H1 (cell line): ENCODE measurements around the gene INSIG1. TPM values are rescaled to one million over a fixed set of nuclear protein-coding genes. Genes with fewer than 3 reads are reported as not detected.

ENCODE experiments used
- CTCF ChIA-PET: fragments of 300-600 bp; sonication (Branson Sonifier 250); formaldehyde crosslinking; loops from one replicate; lab custom pipeline; 2021; ENCODE audit not compliant: partially characterized antibody; lab: Charles Lee
- POLR2A ChIA-PET: fragments of 300-600 bp; sonication (Branson Sonifier 250); formaldehyde crosslinking; loops from one replicate; lab custom pipeline; 2021; ENCODE audit warnings: inconsistent platforms; ENCODE audit not compliant: partially characterized antibody; lab: Charles Lee
- DNase-seq, 2 experiments: peaks; one replicate each; pipeline versions ENCODE4 v3.0.0 to v3.0.0-alpha.2; 2010 to 2022; ENCODE audit warnings: low spot score in 2 of 2, low read depth in 1 of 2, mixed read lengths in 1 of 2
- FAIRE-seq: peaks from 2 replicates; lab custom pipeline; 2011; peaks lifted over from hg19 to GRCh38; lab: Jason Lieb, UNC
- H2AFZ ChIP-seq: 2 replicates; pipeline ENCODE4 v1.8.1; 2012; ENCODE audit warnings: low read length, inconsistent platforms
- H2AK5ac ChIP-seq: 2 replicates; pipeline ENCODE4 v1.6.1; 2013; ENCODE audit warnings: low read depth, low read length
- H2BK120ac ChIP-seq: replicated peaks from 2 replicates; pipeline ENCODE3; 2013; ENCODE audit warnings: low read depth, low read length, inconsistent platforms
- H2BK12ac ChIP-seq: 2 replicates; pipeline ENCODE4 v1.6.1; 2013; ENCODE audit warnings: low read depth, low read length
- H2BK15ac ChIP-seq: 2 replicates; pipeline ENCODE4 v1.6.1; 2013; ENCODE audit warnings: low read length
- H2BK20ac ChIP-seq: 2 replicates; pipeline ENCODE4 v1.6.1; 2013; ENCODE audit warnings: low read length
- H2BK5ac ChIP-seq: 2 replicates; pipeline ENCODE4 v1.6.1; 2013; ENCODE audit warnings: low read depth, low read length
- H3K14ac ChIP-seq: 2 replicates; pipeline ENCODE4 v1.6.1; 2013; ENCODE audit warnings: inconsistent platforms; ENCODE audit not compliant: insufficient read length
- H3K18ac ChIP-seq: 2 replicates; pipeline ENCODE4 v1.6.1; 2013; ENCODE audit warnings: low read length; ENCODE audit errors: extremely low read depth
- H3K23ac ChIP-seq: 2 replicates; pipeline ENCODE4 v1.6.1; 2013; ENCODE audit warnings: inconsistent platforms; ENCODE audit not compliant: insufficient read length
- H3K23me2 ChIP-seq: 2 replicates; pipeline ENCODE4 v1.6.1; 2013; ENCODE audit warnings: low read depth, low read length
- H3K27ac ChIP-seq: 2 replicates; pipeline ENCODE4 v1.6.1; 2011; ENCODE audit warnings: low read depth, low read length, inconsistent platforms
- H3K27me3 ChIP-seq, 4 experiments: replicated peaks in 1 of 4; 1 replicate in 1 of 4; 2 replicates in 3 of 4; pipeline versions ENCODE4 v1.6.1 to v1.8.1; 2011 to 2013; ENCODE audit warnings: low read length in 3 of 4, mild to moderate bottlenecking in 3 of 4, inconsistent platforms in 2 of 4, mixed read lengths in 2 of 4, moderate library complexity in 1 of 4; ENCODE audit not compliant: control insufficient read depth in 3 of 4, insufficient read depth in 3 of 4; ENCODE audit errors: extremely low read depth in 1 of 4
- H3K36me3 ChIP-seq, 4 experiments: 2 replicates each; pipeline versions ENCODE4 v1.6.1 to v1.8.1; 2011 to 2013; ENCODE audit warnings: mild to moderate bottlenecking in 4 of 4, low read length in 3 of 4, moderate library complexity in 2 of 4, control low read depth in 1 of 4, inconsistent platforms in 1 of 4; ENCODE audit not compliant: insufficient read depth in 4 of 4, control insufficient read depth in 2 of 4
- H3K4ac ChIP-seq: replicated peaks from 2 replicates; pipeline ENCODE3; 2013; ENCODE audit warnings: low read length, low read depth, mixed read lengths, inconsistent platforms; ENCODE audit not compliant: insufficient read length
- H3K4me1 ChIP-seq, 4 experiments: replicated peaks in 1 of 4; 1 replicate in 1 of 4; 2 replicates in 3 of 4; pipeline versions ENCODE4 v1.6.1 to v1.8.1; 2011 to 2013; ENCODE audit warnings: low read length in 3 of 4, inconsistent platforms in 2 of 4, mixed read lengths in 1 of 4; ENCODE audit not compliant: insufficient read depth in 4 of 4, control insufficient read depth in 3 of 4
- H3K4me2 ChIP-seq, 2 experiments: 2 replicates each; pipeline versions ENCODE4 v1.6.1 to v1.8.1; 2011 to 2013; ENCODE audit warnings: low read depth in 2 of 2, low read length in 2 of 2, control low read depth in 1 of 2, inconsistent platforms in 1 of 2, mild to moderate bottlenecking in 1 of 2; ENCODE audit not compliant: insufficient read depth in 1 of 2
- H3K4me3 ChIP-seq, 4 experiments: fragments of 200-600, 300-600 bp in 1 of 4; sonication (generic), shearing (Covaris generic), sonication (Bioruptor Twin) in 1 of 4; 2 replicates each; pipeline versions ENCODE4 v1.5.1 to v1.8.1; 2011 to 2016; ENCODE audit warnings: low read length in 4 of 4, low read depth in 3 of 4, control low read depth in 2 of 4, inconsistent platforms in 2 of 4, mild to moderate bottlenecking in 2 of 4, mixed read lengths in 1 of 4, moderate library complexity in 1 of 4; ENCODE audit not compliant: insufficient read depth in 2 of 4; ENCODE audit errors: extremely low read depth in 1 of 4
- H3K56ac ChIP-seq: replicated peaks from 2 replicates; pipeline ENCODE3; 2013; ENCODE audit warnings: low read depth, mild to moderate bottlenecking, mixed read lengths, low read length, inconsistent platforms; ENCODE audit not compliant: insufficient read length
- H3K79me1 ChIP-seq: 2 replicates; pipeline ENCODE4 v1.6.1; 2013; ENCODE audit warnings: low read depth, low read length, control low read depth
- H3K79me2 ChIP-seq, 2 experiments: 2 replicates each; pipeline versions ENCODE4 v1.6.1 to v1.8.1; 2012 to 2013; ENCODE audit warnings: low read length in 2 of 2, mild to moderate bottlenecking in 2 of 2, inconsistent platforms in 1 of 2; ENCODE audit not compliant: insufficient read depth in 2 of 2, control insufficient read depth in 1 of 2
- H3K9ac ChIP-seq, 4 experiments: replicated peaks in 1 of 4; 1 replicate in 1 of 4; 2 replicates in 3 of 4; pipeline versions ENCODE4 v1.6.1 to v1.8.1; 2011 to 2013; ENCODE audit warnings: low read depth in 3 of 4, low read length in 3 of 4, control low read depth in 2 of 4, mild to moderate bottlenecking in 2 of 4, moderate library complexity in 2 of 4, inconsistent platforms in 1 of 4; ENCODE audit errors: extremely low read depth in 1 of 4
- H3K9me3 ChIP-seq, 2 experiments: 2 replicates each; pipeline versions ENCODE4 v1.6.1 to v1.8.1; 2012 to 2013; ENCODE audit warnings: mild to moderate bottlenecking in 2 of 2, moderate library complexity in 2 of 2, control low read depth in 1 of 2, inconsistent platforms in 1 of 2, low read depth in 1 of 2, low read length in 1 of 2, mixed read lengths in 1 of 2; ENCODE audit not compliant: insufficient read depth in 2 of 2
- H4K20me1 ChIP-seq, 2 experiments: replicated peaks in 1 of 2; 2 replicates each; pipeline versions ENCODE3 to v1.8.1; 2011 to 2013; ENCODE audit warnings: inconsistent platforms in 2 of 2, low read length in 2 of 2, mild to moderate bottlenecking in 1 of 2; ENCODE audit not compliant: insufficient read depth in 2 of 2, control insufficient read depth in 1 of 2
- H4K5ac ChIP-seq: 2 replicates; pipeline ENCODE4 v1.6.1; 2013; ENCODE audit warnings: low read length, low read depth, mixed read lengths, inconsistent platforms; ENCODE audit not compliant: insufficient read length
- H4K8ac ChIP-seq: 2 replicates; pipeline ENCODE4 v1.8.0; 2013; ENCODE audit warnings: mild to moderate bottlenecking, moderate library complexity, low read length, inconsistent platforms; ENCODE audit not compliant: insufficient read depth; ENCODE audit errors: extremely low read depth
- H4K91ac ChIP-seq: replicated peaks from 2 replicates; pipeline ENCODE3; 2013; ENCODE audit warnings: low read length, mixed read lengths, inconsistent platforms; ENCODE audit not compliant: insufficient read length
- CBX8 ChIP-seq: fragments of 300-800, 300-1000 bp; sonication (generic); IDR thresholded peaks from 2 replicates; pipeline ENCODE4 v1.7.1; 2016; ENCODE audit warnings: low read depth, low read length, borderline replicate concordance
- HDAC2 ChIP-seq, 2 experiments: fragments of 300-600 bp in 1 of 2; sonication (generic) in 1 of 2; IDR thresholded peaks; 2 replicates each; pipeline ENCODE4 v1.6.1; 2011 to 2012; ENCODE audit warnings: low read depth in 2 of 2, low read length in 2 of 2, mild to moderate bottlenecking in 2 of 2, moderate library complexity in 2 of 2, borderline replicate concordance in 1 of 2, inconsistent platforms in 1 of 2
- HDAC6 ChIP-seq: IDR thresholded peaks from one replicate; pipeline ENCODE4 v1.7.1; 2012; ENCODE audit warnings: low read depth, mild to moderate bottlenecking, inconsistent platforms, low read length, moderate library complexity
- PHF8 ChIP-seq: fragments of 200-600 bp; sonication (generic); conservative IDR thresholded peaks from 2 replicates; pipeline ENCODE4 v1.7.1; 2012; ENCODE audit warnings: low read depth, mild to moderate bottlenecking, inconsistent platforms, low read length, moderate library complexity
- POLR2A ChIP-seq, 2 experiments: IDR thresholded peaks; 1 replicate in 1 of 2; 2 replicates in 1 of 2; pipeline ENCODE4 v1.6.1; 2011; ENCODE audit warnings: low read depth in 2 of 2, low read length in 2 of 2, mild to moderate bottlenecking in 2 of 2; ENCODE audit errors: control extremely low read depth in 1 of 2
- SUZ12 ChIP-seq: fragments of 200-600 bp; sonication (generic); IDR thresholded peaks from 2 replicates; pipeline ENCODE4 v1.6.1; 2012; ENCODE audit warnings: mild to moderate bottlenecking, inconsistent platforms, low read length, moderate library complexity, mixed read lengths
- WGBS, 2 experiments: shearing (Covaris generic) in 1 of 2; methylation state at CpG; one replicate each; pipeline versions ENCODE4 v1.1.6 to v1.1.7; 2013 to 2015; ENCODE audit warnings: low lambda C conversion rate in 2 of 2, mixed read lengths in 2 of 2, inconsistent platforms in 1 of 2, low coverage in 1 of 2, missing lambda C conversion rate in 1 of 2; ENCODE audit not compliant: insufficient replicate concordance in 2 of 2, insufficient coverage in 1 of 2, insufficient read length in 1 of 2; ENCODE audit errors: extremely low coverage in 1 of 2, missing lambda C conversion rate in 1 of 2; 5-methylcytosine and 5-hydroxymethylcytosine counted together
- polyA plus RNA-seq, 7 experiments: library from polyadenylated mRNA; depleted of rRNA in 3 of 7; stranded (reverse) in 5 of 7; unstranded in 2 of 7; fragments of >200 nt in 5 of 7; fragments of 200-250 nt in 2 of 7; gene quantifications; 1 replicate in 5 of 7; 2 replicates in 1 of 7; 4 replicates in 1 of 7; pipeline versions ENCODE4 v1.2.1 to v1.2.3, GENCODE V29; 2011 to 2013; ENCODE audit warnings: missing spikeins in 2 of 7, mixed read lengths in 2 of 7
- total RNA-seq: library from RNA; stranded (reverse); fragmentation: NEBNext Ultra II Directional; extraction: Animal tissue kit (Norgen Biotek cat#: 25700); gene quantifications from 2 replicates; pipeline ENCODE4 v1.2.1, GENCODE V29; 2021
- TF ChIP-seq, protein P1 (sequence below): IDR thresholded peaks from 2 replicates; pipeline ENCODE4 v1.6.1; 2012; ENCODE audit warnings: inconsistent platforms

INSIG1 gene
- total and polyA plus RNA-seq, 2 of the 8 experiments (the other 6 are each of a cell fraction or from before 2014, with no cell fraction given) = 40.0 to 58.4 TPM

GRCh38 chr7:155296788-155297516, 726 bp upstream of the INSIG1 start:
- Histone ChIP-seq H3K9me3 (no peaks in the 10 kb centered on the region), H4K91ac (peak overlapping the region; percentile 7), H2BK12ac (peak overlapping the region; percentile 92; the same call in 1 of the 2 replicates), H3K14ac (no peak overlapping the region), H3K4me1 (peaks cover 7 to 23% (median 14%) of the 10 kb centered on the region in 4 experiments; a peak in 6 of 7 replicates), H2AK5ac (peak overlapping the region; percentile 66; the same call in 1 of the 2 replicates), H2BK120ac (peak overlapping the region; percentile 81), H3K9ac (peak overlapping the region; percentile 37 to 73 (median 66); a peak in 6 of 7 replicates), H2BK15ac (peak overlapping the region; percentile 55; the same call in 1 of the 2 replicates), H3K56ac (peak overlapping the region; percentile 79), H3K23ac (no peak overlapping the region), H3K27ac (peak overlapping the region; percentile 76; the same call in 1 of the 2 replicates), H3K4me2 (peak overlapping the region; percentile 86 to 95), H2BK5ac (peak overlapping the region; percentile 93), H3K27me3 (no peaks in the 10 kb centered on the region), H3K4me3 (peak overlapping the region; percentile 43 to 75 (median 50)), H4K5ac (peak overlapping the region; percentile 50), H2BK20ac (peak overlapping the region; percentile 82; the same call in 1 of the 2 replicates), H4K20me1 (peaks cover 14 to 20% of the 10 kb centered on the region in 2 experiments), H2AFZ (no peak overlapping the region), H3K79me1 (peaks cover 7% of the 10 kb centered on the region; the same call in 1 of the 2 replicates), H3K23me2 (peaks cover 12% of the 10 kb centered on the region), H3K4ac (peak overlapping the region; percentile 89), H3K79me2 (peaks cover 14 to 34% of the 10 kb centered on the region in 2 experiments), H3K18ac (peak overlapping the region; percentile 94), H3K36me3 (peaks cover 0 to 19% (median 1%) of the 10 kb centered on the region in 4 experiments; a peak in 3 of 8 replicates), H4K8ac (peak overlapping the region; percentile 96)
- 8% methylated on average over 45 of the region's 57 CpGs; no CpG with 5 or more reads in 1 of the 2 experiments for WGBS, 2 experiments
- FAIRE-seq (no peak), DNase-seq (peak in 1 of 2 experiments; percentile 70)
- CTCF ChIA-PET = interaction anchor here (0.6 to 2.3 kb wide), 8 partner anchors 12 to 383 kb away, joined by 3 to 8 read pairs (median 4); no protein-coding TSS in a partner anchor
- POLR2A ChIA-PET = interaction anchor here (1.0 to 2.2 kb wide), 8 partner anchors 8 to 287 kb away, joined by 3 to 7 read pairs (median 3); no protein-coding TSS in a partner anchor
- TF ChIP-seq SUZ12 = peak; percentile 38; the same call in 1 of the 2 replicates
- no peak for TF ChIP-seq CBX8
- TF ChIP-seq POLR2A (IDR thresholded peaks at IDR 0.05; ENCODE audit: control extremely low read depth in 1 of 2, low read depth in 2 of 2, low read length in 2 of 2) = peak in 1 of 2 experiments; percentile 64; a peak in 1 of 3 replicates
- no peak for TF ChIP-seq HDAC2 (IDR thresholded peaks at IDR 0.05; ENCODE audit: borderline replicate concordance in 1 of 2, low read depth in 2 of 2, low read length in 2 of 2)
- TF ChIP-seq, protein P1, sequence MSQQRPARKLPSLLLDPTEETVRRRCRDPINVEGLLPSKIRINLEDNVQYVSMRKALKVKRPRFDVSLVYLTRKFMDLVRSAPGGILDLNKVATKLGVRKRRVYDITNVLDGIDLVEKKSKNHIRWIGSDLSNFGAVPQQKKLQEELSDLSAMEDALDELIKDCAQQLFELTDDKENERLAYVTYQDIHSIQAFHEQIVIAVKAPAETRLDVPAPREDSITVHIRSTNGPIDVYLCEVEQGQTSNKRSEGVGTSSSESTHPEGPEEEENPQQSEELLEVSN = 0 out of 2 replicates have a peak, but pooled peaks have one; percentile 20
- peak; percentile 52; the same call in 1 of the 2 replicates for TF ChIP-seq PHF8
- TF ChIP-seq HDAC6 = no peak
